Lower leg skin (tissue), 4 donors: ENCODE results near the gene GAS1. TPM values are rescaled to one million over a fixed set of nuclear protein-coding genes. Genes with fewer than 3 reads are reported as not detected.

Source experiments
- DNase-seq, 2 donors: peaks; one replicate each; pipeline ENCODE4 v3.0.0-alpha.2; 2019; ENCODE audit warnings: low spot score in 2 of 2
- H3K4me3 ChIP-seq: fragments of 200-600 bp; sonication (generic); 2 replicates; pipeline ENCODE4 v1.5.1; 2017; ENCODE audit warnings: mild to moderate bottlenecking, low read depth; ENCODE audit not compliant: poor library complexity, severe bottlenecking
- POLR2A ChIP-seq, 2 donors: fragments of 450-650 bp; IDR thresholded peaks; one replicate each; pipeline ENCODE4 v1.6.1; 2016 to 2017; ENCODE audit warnings: antibody characterized with exemption in 2 of 2, mild to moderate bottlenecking in 1 of 2, moderate library complexity in 1 of 2
- WGBS, 2 donors: methylation state at CpG; one replicate each; pipeline ENCODE4 v1.1.5; 2018; 5-methylcytosine and 5-hydroxymethylcytosine counted together
- intact Hi-C: fragments of 100-400 bp; cut with DNase I; formaldehyde crosslinking; loops from one replicate; pipeline ENCODE4 v1.15.0; 2023; ENCODE audit warnings: low total_unique reads
- total RNA-seq, 4 donors: library from RNA; depleted of rRNA; stranded (reverse); fragments of >200 nt; gene quantifications; one replicate each; pipeline ENCODE4 v1.1.0, GENCODE V29; 2016
- TF ChIP-seq, protein P1 (sequence below), 3 donors: fragments of 450-650 bp; IDR thresholded peaks; one replicate each; pipeline ENCODE4 v1.5.1; 2016; ENCODE audit warnings: antibody characterized with exemption in 3 of 3, mild to moderate bottlenecking in 3 of 3, moderate library complexity in 2 of 3

GAS1 gene
- total RNA-seq, 4 donors from 2014 or later = 45.5 to 80.3 (median 61.0) TPM

DNA sequence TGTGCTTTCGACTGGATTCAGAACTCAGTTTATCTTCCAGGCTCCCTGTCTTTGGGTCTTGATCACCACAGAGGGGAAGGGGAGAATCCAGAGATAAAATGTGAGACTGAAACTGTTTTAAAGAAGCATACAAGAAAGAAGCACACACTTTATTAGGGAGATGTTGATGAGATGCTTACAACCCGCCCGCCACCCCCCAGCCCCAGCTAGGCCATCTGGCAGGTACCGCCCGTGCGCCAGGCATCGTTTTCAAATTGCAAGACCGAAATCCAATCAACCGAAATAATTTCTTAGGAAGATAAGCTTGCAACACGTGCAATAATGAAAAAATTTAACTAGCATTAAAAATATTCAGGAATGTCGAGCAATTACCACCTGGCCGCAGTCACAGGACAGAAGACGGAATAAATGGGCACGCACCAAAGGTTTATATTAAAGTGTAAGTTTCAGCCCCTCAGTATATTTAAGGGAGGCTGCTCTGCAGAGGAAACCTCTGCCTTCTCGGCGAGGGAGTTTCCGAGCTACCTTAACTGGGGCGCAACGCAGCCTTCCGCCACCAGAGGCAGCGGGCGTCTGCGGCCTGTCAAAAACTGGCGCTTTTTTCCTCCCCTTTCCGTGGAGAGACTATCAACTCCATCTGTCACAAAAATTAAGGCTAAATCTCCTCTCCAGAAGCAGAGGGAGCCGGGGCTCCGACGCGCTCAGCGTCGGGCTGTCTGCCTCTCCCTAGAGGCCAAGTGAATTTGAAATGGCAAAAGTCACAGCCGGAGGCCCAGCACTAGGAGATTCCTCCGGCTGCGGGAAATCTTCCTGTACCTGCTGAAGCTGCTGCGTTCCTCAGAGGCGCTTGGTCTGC lies 996 bp upstream of the GAS1 start:
- peak; percentile 80 to 95 for DNase-seq
- peak overlapping the region; percentile 18 for H3K4me3 ChIP-seq
- TF ChIP-seq, protein P1, sequence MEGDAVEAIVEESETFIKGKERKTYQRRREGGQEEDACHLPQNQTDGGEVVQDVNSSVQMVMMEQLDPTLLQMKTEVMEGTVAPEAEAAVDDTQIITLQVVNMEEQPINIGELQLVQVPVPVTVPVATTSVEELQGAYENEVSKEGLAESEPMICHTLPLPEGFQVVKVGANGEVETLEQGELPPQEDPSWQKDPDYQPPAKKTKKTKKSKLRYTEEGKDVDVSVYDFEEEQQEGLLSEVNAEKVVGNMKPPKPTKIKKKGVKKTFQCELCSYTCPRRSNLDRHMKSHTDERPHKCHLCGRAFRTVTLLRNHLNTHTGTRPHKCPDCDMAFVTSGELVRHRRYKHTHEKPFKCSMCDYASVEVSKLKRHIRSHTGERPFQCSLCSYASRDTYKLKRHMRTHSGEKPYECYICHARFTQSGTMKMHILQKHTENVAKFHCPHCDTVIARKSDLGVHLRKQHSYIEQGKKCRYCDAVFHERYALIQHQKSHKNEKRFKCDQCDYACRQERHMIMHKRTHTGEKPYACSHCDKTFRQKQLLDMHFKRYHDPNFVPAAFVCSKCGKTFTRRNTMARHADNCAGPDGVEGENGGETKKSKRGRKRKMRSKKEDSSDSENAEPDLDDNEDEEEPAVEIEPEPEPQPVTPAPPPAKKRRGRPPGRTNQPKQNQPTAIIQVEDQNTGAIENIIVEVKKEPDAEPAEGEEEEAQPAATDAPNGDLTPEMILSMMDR (IDR thresholded peaks at IDR 0.05) = peak in 1 of 3 donors; percentile 73
- TF ChIP-seq POLR2A (IDR thresholded peaks at IDR 0.05) = no peak
- 0 to 1% methylated on average over 36 of the region's 36 CpGs for WGBS, 2 donors
- intact Hi-C loops = loop anchor here (5.0 kb wide), 1 partner anchor 374 kb away; no protein-coding TSS in a partner anchor

DNA sequence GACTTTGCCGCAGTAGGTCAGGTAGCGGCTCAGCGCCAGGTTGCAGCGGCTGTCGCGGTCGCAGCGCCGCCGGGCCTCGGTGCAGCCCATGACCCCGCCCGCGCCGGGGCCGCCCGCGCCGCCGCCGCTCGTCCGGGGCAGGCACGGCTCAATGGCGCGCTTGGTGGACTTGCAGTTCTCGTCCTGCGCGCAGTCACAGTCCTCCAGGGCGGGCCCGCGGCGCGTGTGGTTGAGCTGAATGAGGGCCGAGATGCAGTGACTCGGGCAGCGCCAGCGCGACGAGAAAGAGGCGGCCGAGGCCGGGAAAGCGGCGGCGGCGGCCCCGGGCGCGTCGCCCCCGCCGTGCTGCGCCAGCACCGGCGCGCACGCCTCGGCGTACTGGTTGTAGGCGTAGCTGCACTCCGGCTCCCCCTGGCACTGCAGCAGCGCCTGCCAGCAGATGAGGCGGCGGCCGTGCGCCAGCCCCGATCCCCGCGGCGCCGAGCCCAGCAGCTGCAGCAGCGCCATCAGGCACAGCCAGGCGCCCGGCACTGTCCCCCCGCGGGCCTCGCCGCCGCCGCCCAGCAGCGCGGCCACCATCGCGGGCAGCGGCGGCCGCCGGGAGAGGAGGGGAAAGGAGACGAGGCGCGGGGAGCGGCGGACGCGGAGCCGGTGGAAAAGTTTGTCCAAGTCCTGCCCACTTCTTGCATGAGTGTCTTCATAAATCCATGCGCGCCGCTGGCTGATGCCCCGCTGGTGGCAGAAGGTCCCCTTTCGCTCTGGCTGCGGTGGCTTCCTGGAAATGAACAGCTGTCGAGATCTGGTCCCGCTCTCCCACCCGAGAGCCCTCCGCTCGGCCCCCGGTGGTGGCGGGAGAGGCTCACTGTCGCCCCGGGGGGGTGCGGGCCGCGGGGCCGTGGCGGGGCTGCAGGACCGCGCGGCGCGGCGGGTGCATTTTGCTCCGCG lies 833 bp downstream of the GAS1 start:
- DNase-seq = peak; percentile 52 to 92
- 0% methylated on average over 17 to 23 of the region's 125 CpGs for WGBS, 2 donors
- TF ChIP-seq POLR2A (IDR thresholded peaks at IDR 0.05) = no peak
- TF ChIP-seq, protein P1 (IDR thresholded peaks at IDR 0.05) = no peak
- H3K4me3 ChIP-seq = peak overlapping the region; percentile 83
- intact Hi-C loops = loop anchor here (5.0 kb wide), 1 partner anchor 376 kb away; no protein-coding TSS in a partner anchor

DNA sequence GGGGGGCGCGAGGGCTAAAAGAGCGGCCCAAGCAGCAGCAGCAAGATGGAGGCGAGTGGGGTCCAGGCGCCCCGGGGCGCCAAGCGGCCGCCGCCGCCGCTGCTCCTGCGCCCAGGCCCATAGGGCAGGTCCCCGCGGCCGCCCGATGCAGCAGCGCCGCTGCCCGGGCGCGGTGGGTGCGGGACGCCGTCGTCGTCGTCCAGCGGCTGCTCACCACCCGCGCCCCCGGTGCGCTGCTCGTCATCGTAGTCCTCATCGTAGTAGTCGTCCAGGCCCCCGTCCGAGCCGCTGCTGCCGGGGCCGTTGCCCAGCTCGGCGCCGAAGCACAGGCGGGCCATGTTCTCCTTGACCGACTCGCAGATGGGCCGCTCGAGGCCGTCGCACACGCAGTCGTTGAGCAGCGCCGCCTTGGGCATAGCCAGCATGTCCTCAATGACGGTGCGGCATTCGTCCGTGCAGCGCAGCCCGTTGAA lies 1.5 kb downstream of the GAS1 start:
- peak in 1 of 2 donors; percentile 87 for DNase-seq
- H3K4me3 ChIP-seq = peak overlapping the region; percentile 83
- intact Hi-C loops = loop anchor here (5.0 kb wide), 1 partner anchor 377 kb away; no protein-coding TSS in a partner anchor
- WGBS, 2 donors = 1 to 2% methylated on average over 15 to 27 of the region's 62 CpGs
- TF ChIP-seq POLR2A (IDR thresholded peaks at IDR 0.05) = no peak
- TF ChIP-seq, protein P1 (IDR thresholded peaks at IDR 0.05) = no peak

DNA sequence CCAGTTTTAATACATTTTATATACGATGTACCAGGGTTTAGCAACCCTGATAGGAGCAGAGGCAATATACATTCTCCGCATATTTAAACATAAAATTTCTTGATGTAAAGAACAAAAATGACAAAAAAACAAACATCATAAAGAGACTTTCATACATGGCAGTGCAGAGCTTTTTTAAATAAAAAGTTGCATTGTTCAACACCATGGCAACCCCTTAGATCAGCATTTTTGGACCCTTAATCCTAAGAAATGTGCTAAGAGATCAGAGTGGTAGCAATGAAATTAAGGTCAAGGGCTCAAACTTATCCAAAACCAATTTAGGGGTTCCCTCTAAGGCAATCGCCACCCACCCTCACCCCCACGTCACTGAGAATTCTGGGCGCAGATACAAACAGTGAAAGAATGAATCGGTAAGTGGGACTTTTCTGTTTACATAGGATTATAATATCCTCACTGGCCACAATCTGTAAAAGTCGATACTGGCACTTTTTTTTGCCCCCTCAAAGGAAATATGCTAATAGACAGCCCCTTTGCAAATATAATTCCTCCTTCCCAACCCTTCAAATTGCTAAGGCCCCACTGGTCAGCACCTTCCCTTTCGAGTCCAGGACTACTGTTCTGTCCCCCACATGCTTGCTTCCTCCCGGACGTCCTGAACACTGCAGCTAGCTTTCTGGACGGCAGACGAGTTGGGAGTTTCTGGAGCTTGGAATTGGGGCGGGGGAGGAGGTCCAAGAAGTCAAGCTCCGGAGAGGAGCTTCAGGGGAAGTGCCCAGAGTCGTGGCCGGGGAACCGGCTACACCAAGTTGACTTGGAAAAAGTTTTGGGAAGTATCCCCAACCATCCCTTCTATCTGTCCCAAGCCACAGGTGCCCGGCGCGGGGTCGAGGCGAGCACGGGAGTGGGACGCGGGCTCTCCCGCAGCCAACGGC lies 2.2 kb downstream of the GAS1 start:
- no peak for TF ChIP-seq POLR2A (IDR thresholded peaks at IDR 0.05)
- TF ChIP-seq, protein P1 (IDR thresholded peaks at IDR 0.05) = no peak
- DNase-seq = no peak
- 11 to 13% methylated on average over 17 to 21 of the region's 27 CpGs for WGBS, 2 donors
- intact Hi-C loops = loop anchor here (5.0 kb wide), 1 partner anchor 377 kb away; no protein-coding TSS in a partner anchor
- H3K4me3 ChIP-seq = peak overlapping the region; percentile 83
